ENCODE results near the gene DNTT.

DNTT gene

DNA sequence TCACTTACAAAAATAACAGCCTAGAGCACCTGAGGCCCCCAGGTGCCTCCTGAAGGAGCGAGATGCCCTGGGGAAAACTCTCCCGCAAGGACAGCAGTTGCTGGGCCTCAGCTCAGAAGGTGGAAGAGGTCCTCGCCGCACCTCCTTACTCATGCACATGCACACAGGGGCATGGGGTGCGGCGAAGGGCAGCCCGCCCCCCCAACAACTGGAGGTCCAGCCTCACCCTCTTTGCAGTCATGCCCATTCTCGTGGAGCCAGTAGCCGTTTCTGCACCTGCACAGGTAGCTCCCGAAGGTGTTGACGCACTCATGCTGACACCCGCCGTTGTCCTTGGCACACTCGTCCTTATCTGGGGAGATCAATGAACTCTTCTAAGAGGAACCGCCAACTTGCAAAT is 74.5 kb downstream of the DNTT start:
- H3K4me3 ChIP-seq (ENCODE audit: low read depth, low read length): no peak overlapping the region
- TF ChIP-seq, protein P1, sequence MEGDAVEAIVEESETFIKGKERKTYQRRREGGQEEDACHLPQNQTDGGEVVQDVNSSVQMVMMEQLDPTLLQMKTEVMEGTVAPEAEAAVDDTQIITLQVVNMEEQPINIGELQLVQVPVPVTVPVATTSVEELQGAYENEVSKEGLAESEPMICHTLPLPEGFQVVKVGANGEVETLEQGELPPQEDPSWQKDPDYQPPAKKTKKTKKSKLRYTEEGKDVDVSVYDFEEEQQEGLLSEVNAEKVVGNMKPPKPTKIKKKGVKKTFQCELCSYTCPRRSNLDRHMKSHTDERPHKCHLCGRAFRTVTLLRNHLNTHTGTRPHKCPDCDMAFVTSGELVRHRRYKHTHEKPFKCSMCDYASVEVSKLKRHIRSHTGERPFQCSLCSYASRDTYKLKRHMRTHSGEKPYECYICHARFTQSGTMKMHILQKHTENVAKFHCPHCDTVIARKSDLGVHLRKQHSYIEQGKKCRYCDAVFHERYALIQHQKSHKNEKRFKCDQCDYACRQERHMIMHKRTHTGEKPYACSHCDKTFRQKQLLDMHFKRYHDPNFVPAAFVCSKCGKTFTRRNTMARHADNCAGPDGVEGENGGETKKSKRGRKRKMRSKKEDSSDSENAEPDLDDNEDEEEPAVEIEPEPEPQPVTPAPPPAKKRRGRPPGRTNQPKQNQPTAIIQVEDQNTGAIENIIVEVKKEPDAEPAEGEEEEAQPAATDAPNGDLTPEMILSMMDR (IDR thresholded peaks at IDR 0.05; ENCODE audit: low read depth, low read length): no peak

DNA sequence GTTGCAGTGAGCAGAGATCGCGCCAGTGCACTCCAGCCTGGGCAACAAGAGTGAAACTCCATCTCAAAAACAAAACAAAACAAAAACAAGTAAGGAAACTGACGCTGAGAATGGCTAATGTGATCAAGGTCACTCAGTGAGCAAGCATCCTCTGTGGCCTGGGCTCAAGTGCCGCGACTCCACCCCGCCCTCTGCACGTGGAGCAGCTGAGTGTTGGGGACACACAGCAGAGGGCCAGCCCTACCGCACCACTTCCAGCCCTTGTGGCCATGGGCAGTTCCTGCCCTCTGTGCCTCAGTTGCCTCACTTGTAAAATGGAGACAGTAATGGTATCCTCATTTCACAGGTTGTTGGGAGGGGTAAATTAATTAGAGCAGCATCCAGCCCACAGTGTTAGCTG is 75.5 kb downstream of the DNTT start:
- TF ChIP-seq, protein P1 (IDR thresholded peaks at IDR 0.05; ENCODE audit: low read depth, low read length): no peak
- H3K4me3 ChIP-seq (ENCODE audit: low read depth, low read length): no peak overlapping the region

DNA sequence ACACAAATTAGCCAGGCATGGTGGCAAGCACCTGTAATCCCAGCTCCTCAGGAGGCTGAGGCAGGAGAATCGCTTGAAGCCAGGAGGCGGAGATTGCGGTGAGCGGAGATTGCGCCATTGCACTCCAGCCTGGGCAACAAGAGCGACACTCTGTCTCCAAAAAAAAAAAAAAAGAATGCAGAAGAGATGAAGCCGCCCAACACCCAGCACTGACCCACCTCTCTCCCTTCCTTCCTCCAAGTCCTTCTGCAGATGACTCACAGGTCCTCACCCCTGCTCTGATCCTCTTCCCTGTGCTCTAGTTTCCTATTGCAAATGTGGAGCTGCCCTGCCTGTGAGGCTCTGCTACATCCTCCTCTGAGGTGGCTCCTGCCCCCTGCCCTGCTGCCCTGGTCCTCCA is 76.6 kb downstream of the DNTT start:
- no peak overlapping the region for H3K4me3 ChIP-seq (ENCODE audit: low read depth, low read length)
- TF ChIP-seq, protein P1 (IDR thresholded peaks at IDR 0.05; ENCODE audit: low read depth, low read length): no peak

DNA sequence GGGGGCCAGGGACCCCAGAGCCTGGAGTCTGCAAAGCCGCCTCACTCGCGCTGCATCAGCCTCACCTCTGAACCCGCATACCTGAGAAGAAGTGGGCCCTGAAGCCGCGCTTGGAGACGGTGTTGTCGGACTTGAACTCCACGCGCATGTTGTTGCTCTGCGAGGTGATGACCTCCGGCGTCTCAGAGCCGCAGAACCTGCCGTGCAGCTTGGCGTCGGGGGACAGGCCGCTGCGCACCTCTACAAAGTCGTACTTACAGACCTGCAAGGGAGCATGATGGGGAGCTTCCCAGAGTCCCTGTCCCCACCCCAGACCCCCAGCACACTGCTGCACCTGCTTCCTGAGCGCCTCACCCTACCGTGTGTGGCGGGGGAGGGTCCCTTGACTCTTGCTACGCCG is 80.3 kb downstream of the DNTT start:
- no peak overlapping the region for H3K4me3 ChIP-seq (ENCODE audit: low read depth, low read length)
- TF ChIP-seq, protein P1 (IDR thresholded peaks at IDR 0.05; ENCODE audit: low read depth, low read length): no peak

DNA sequence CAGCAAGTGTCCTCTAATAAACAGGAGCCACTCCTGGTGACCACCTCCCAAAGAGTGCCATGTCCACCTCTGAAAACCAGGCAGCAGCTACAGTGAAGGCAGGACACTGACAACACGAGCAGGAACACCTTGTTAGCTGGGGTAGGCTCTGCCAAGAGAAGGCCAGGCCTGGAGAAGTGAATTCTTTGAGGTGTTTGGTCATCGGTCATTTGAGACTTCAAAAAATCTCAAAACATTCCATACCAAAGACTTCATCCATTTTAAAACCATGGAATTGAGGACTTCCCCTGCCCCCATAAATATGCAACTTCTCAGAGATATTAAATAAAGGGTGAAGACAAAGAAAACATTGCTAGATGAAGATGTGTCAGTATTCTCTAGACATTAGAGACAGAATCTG is 82.9 kb downstream of the DNTT start:
- H3K4me3 ChIP-seq (ENCODE audit: low read depth, low read length): no peak overlapping the region
- TF ChIP-seq, protein P1 (IDR thresholded peaks at IDR 0.05; ENCODE audit: low read depth, low read length): no peak

DNA sequence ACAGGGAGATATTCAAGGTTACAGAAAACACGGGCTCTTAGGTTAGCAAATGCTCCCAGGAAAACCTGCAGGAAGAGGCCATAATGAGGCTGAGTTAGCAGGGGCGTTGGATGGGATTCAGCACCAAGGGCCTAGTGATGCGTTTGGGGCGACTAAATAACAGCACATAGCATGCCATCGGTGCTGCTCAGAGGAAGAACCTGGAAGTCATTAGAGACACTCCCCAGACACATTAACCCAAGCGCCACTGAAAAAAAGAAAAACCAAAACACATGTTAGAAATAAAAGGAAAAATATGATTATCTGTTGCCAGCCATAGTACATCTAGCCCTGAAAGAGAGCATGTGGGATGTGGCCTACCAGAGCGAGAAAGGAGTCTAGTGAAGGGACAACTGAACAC is 83.4 kb downstream of the DNTT start:
- no peak overlapping the region for H3K4me3 ChIP-seq (ENCODE audit: low read depth, low read length)
- TF ChIP-seq, protein P1 (IDR thresholded peaks at IDR 0.05; ENCODE audit: low read depth, low read length): no peak
